HepG2 (cell line): ENCODE data around the gene CYP4F2. TPM values are rescaled to one million over a fixed set of nuclear protein-coding genes. Genes with fewer than 3 reads are reported as not detected.

Experiments used
- ATAC-seq: fragments of 200-7000 bp; cut with Tn5 transposase; 3 replicates; pipeline ENCODE4 v1.9.1; 2020; ENCODE audit warnings: mild to moderate bottlenecking, moderate library complexity
- BruUV-seq: library from RNA; stranded (reverse); fragments of 400-500 nt; replicated peaks from 2 replicates; lab custom pipeline; 2021; lab: Mats Ljungman, UMichigan
- CTCF ChIA-PET: fragments of 300-600 bp; formaldehyde crosslinking; extraction: SDS; loops from one replicate; lab custom pipeline; 2021; ENCODE audit warnings: low total read pairs, inconsistent platforms, low intra/inter-chr PET ratio; lab: Yijun Ruan, JAX
- POLR2A ChIA-PET: fragments of 350-600 bp; sonication (Branson Sonifier 250); formaldehyde crosslinking; loops from one replicate; lab custom pipeline; 2020; ENCODE audit warnings: antibody characterized with exemption, inconsistent platforms; lab: Yijun Ruan, JAX
- DNase-seq: peaks from one replicate; pipeline ENCODE4 v3.0.0-alpha.2; 2015; ENCODE audit warnings: low spot score
- FAIRE-seq: peaks from 3 replicates; lab custom pipeline; 2011; peaks lifted over from hg19 to GRCh38; lab: Jason Lieb, UNC
- H2AFZ ChIP-seq: one replicate; pipeline ENCODE4 v1.6.1; 2011; ENCODE audit warnings: low read length, inconsistent platforms
- H3K27ac ChIP-seq: fragments of 300-600 bp; 3 replicates; pipeline ENCODE4 v1.8.0; 2011; ENCODE audit warnings: mixed run types, mild to moderate bottlenecking, mixed read lengths, low read length, inconsistent platforms; ENCODE audit not compliant: insufficient read depth; ENCODE audit errors: extremely low read length
- H3K27me3 ChIP-seq, 2 experiments: fragments of 200-600 bp in 1 of 2; 2 replicates in 1 of 2; 3 replicates in 1 of 2; pipeline versions ENCODE4 v1.6.0 to v1.8.0; 2011; ENCODE audit warnings: low read length in 2 of 2, mild to moderate bottlenecking in 2 of 2, moderate library complexity in 2 of 2, inconsistent platforms in 1 of 2; ENCODE audit not compliant: insufficient read depth in 2 of 2, control insufficient read depth in 1 of 2
- H3K36me3 ChIP-seq, 2 experiments: fragments of 200-600 bp in 1 of 2; replicated peaks in 1 of 2; 2 replicates in 1 of 2; 3 replicates in 1 of 2; pipeline versions ENCODE4 v1.5.1 to v1.8.0; 2011; ENCODE audit warnings: low read length in 2 of 2, inconsistent platforms in 1 of 2; ENCODE audit not compliant: insufficient read depth in 2 of 2, control insufficient read depth in 1 of 2
- H3K4me1 ChIP-seq: 2 replicates; pipeline ENCODE4 v1.5.1; 2012; ENCODE audit warnings: low read length, inconsistent platforms; ENCODE audit not compliant: insufficient read depth
- H3K4me2 ChIP-seq: 2 replicates; pipeline ENCODE4 v1.6.0; 2011; ENCODE audit warnings: low read depth, low read length, inconsistent platforms
- H3K4me3 ChIP-seq, 3 experiments: fragments of 200-600 bp in 1 of 3; sonication (generic), shearing (Covaris generic) in 1 of 3; replicated peaks in 1 of 3; 2 replicates each; pipeline ENCODE4 v1.5.1; 2011 to 2016; ENCODE audit warnings: low read length in 3 of 3, inconsistent platforms in 2 of 3, low read depth in 2 of 3, mild to moderate bottlenecking in 2 of 3, control low read depth in 1 of 3, mixed read lengths in 1 of 3; ENCODE audit not compliant: insufficient read depth in 1 of 3
- H3K79me2 ChIP-seq: one replicate; pipeline ENCODE4 v1.6.1; 2011; ENCODE audit warnings: low read length, inconsistent platforms; ENCODE audit not compliant: insufficient read depth
- H3K9ac ChIP-seq: 2 replicates; pipeline ENCODE4 v1.6.0; 2011; ENCODE audit warnings: mild to moderate bottlenecking, low read depth, low read length, inconsistent platforms; ENCODE audit not compliant: insufficient read depth
- H3K9me3 ChIP-seq: 2 replicates; pipeline ENCODE4 v1.5.1; 2012; ENCODE audit warnings: mild to moderate bottlenecking, low read length
- H4K20me1 ChIP-seq: 2 replicates; pipeline ENCODE4 v1.6.0; 2011; ENCODE audit warnings: inconsistent platforms, mild to moderate bottlenecking, low read length, moderate library complexity; ENCODE audit not compliant: insufficient read depth
- AFF4 ChIP-seq: sonication (generic); formaldehyde crosslinking; IDR thresholded peaks from 2 replicates; pipeline ENCODE4 v1.4.0; 2020; ENCODE audit warnings: missing genetic modification reagents
- JUN ChIP-seq: sonication (generic); formaldehyde crosslinking; IDR thresholded peaks from 2 replicates; pipeline ENCODE4 v1.4.0; 2020; ENCODE audit warnings: mild to moderate bottlenecking, missing genetic modification reagents
- MED1 ChIP-seq: sonication (generic); formaldehyde crosslinking; IDR thresholded peaks from 2 replicates; pipeline ENCODE4 v1.4.0; 2020; ENCODE audit warnings: missing genetic modification reagents
- NFAT5 ChIP-seq: sonication (generic); formaldehyde crosslinking; IDR thresholded peaks from 2 replicates; pipeline ENCODE4 v1.4.0; 2020; ENCODE audit warnings: missing genetic modification reagents
- PAWR ChIP-seq: sonication (generic); formaldehyde crosslinking; IDR thresholded peaks from 2 replicates; pipeline ENCODE4 v1.4.0; 2020; ENCODE audit warnings: missing genetic modification reagents, mild to moderate bottlenecking, borderline replicate concordance
- PRPF4 ChIP-seq: fragments of 200-400 bp; formaldehyde crosslinking; IDR thresholded peaks from 2 replicates; pipeline ENCODE4 v1.6.1; 2016; ENCODE audit warnings: low read length, low read depth; ENCODE audit not compliant: poor library complexity, severe bottlenecking
- RCOR2 ChIP-seq: IDR thresholded peaks from 2 replicates; pipeline ENCODE4 v1.6.1; 2016; ENCODE audit warnings: missing biosample characterization, missing genetic modification reagents
- TGIF2 ChIP-seq: IDR thresholded peaks from 2 replicates; pipeline ENCODE4 v1.6.1; 2016; ENCODE audit warnings: control low read depth, missing compliant biosample characterization
- TRIM24 ChIP-seq: sonication (generic); formaldehyde crosslinking; IDR thresholded peaks from 2 replicates; pipeline ENCODE4 v1.8.0; 2022; ENCODE audit warnings: mild to moderate bottlenecking, missing genetic modification reagents
- UBTF ChIP-seq: sonication (generic); formaldehyde crosslinking; IDR thresholded peaks from 2 replicates; pipeline ENCODE4 v1.4.0; 2020; ENCODE audit warnings: mild to moderate bottlenecking, missing genetic modification reagents
- ZNF274 ChIP-seq: sonication (generic); formaldehyde crosslinking; IDR thresholded peaks from 2 replicates; pipeline ENCODE4 v1.5.1; 2020; ENCODE audit warnings: mild to moderate bottlenecking, missing genetic modification reagents
- ZNF562 ChIP-seq: sonication (generic); formaldehyde crosslinking; IDR thresholded peaks from 2 replicates; pipeline ENCODE4 v1.8.0; 2022; ENCODE audit warnings: missing genetic modification reagents, borderline replicate concordance
- ZNF572 ChIP-seq: sonication (generic); formaldehyde crosslinking; IDR thresholded peaks from 2 replicates; pipeline ENCODE4 v1.5.1; 2020; ENCODE audit warnings: mild to moderate bottlenecking, missing genetic modification reagents
- ZSCAN20 ChIP-seq: sonication (generic); formaldehyde crosslinking; IDR thresholded peaks from 2 replicates; pipeline ENCODE4 v1.4.0; 2020; ENCODE audit warnings: missing genetic modification reagents, mild to moderate bottlenecking, borderline replicate concordance
- WGBS: methylation state at CpG from one replicate; pipeline ENCODE4 v1.1.6; 2017; ENCODE audit warnings: low lambda C conversion rate; 5-methylcytosine and 5-hydroxymethylcytosine counted together
- in situ Hi-C: cut with HindIII; loops from 2 replicates; pipeline ENCODE4 v1.10.0; 2017; ENCODE audit warnings: low pct_unique_long_range_greater_than_20kb; ENCODE audit not compliant: extremely low pct_ligation_motif_present
- intact Hi-C: fragments of 100-400 bp; cut with micrococcal nuclease; formaldehyde crosslinking; loops from one replicate; pipeline ENCODE4 v1.10.0; 2022; ENCODE audit not compliant: unreplicated experiment
- polyA plus RNA-seq, 8 experiments: library from polyadenylated mRNA; depleted of rRNA in 3 of 8; stranded (reverse) in 7 of 8; unstranded in 1 of 8; fragments of >200 nt; fragmentation: Illumina TruSeq in 4 of 8; extraction: Trizol in 4 of 8; gene quantifications; 2 replicates each; pipeline versions ENCODE4 v1.2.1 to v1.2.3, GENCODE V29; 2011 to 2016; ENCODE audit warnings: low read depth in 4 of 8, missing spikeins in 1 of 8, mixed read lengths in 1 of 8; ENCODE audit not compliant: insufficient read depth in 1 of 8
- total RNA-seq, 5 experiments: library from RNA; depleted of rRNA; stranded (reverse); fragments of >200 nt; fragmentation: Illumina TruSeq; extraction: Trizol; gene quantifications; 2 replicates each; pipeline ENCODE4 v1.2.3, GENCODE V29; 2016; ENCODE audit warnings: low read depth in 1 of 5

Gene CYP4F2
- total and polyA plus RNA-seq, 2 of the 13 experiments (the other 11 are each of a cell fraction or from before 2014, with no cell fraction given): 3.7 to 3.9 TPM

- no peak for DNase-seq
- no peak for ATAC-seq
- no peak overlapping the region for H2AFZ ChIP-seq
- no peaks in the 10 kb centered on the region for H3K9me3 ChIP-seq
- H3K36me3 ChIP-seq: no peaks in the 10 kb centered on the region
- no peaks in the 10 kb centered on the region for H3K27me3 ChIP-seq
- H3K79me2 ChIP-seq: no peaks in the 10 kb centered on the region
- H3K9ac ChIP-seq: no peak overlapping the region
- no peak overlapping the region for H3K4me2 ChIP-seq
- in situ Hi-C loops (no loop called here), intact Hi-C loops (no loop called here)
- 9% methylated on average over 4 of the region's 4 CpGs for WGBS
- CTCF ChIA-PET: no interaction called here
- H3K27ac ChIP-seq: no peak overlapping the region
- no peaks in the 10 kb centered on the region for H3K4me1 ChIP-seq
- FAIRE-seq: no peak
- H4K20me1 ChIP-seq: no peaks in the 10 kb centered on the region
- POLR2A ChIA-PET: no interaction called here
- no TSS peak for BruUV-seq
- H3K4me3 ChIP-seq: no peak overlapping the region
- TF ChIP-seq MED1 (no peak), UBTF (CRISPR knock-in tag) (no peak), ZNF562 (CRISPR knock-in tag) (no peak), PRPF4 (no peak), PAWR (CRISPR knock-in tag) (no peak), ZNF572 (CRISPR knock-in tag) (no peak), TRIM24 (no peak), ZNF274 (CRISPR knock-in tag) (no peak), TGIF2 (no peak), AFF4 (CRISPR knock-in tag) (no peak), NFAT5 (CRISPR knock-in tag) (no peak), RCOR2 (CRISPR knock-in tag) (no peak), JUN (CRISPR knock-in tag) (no peak), ZSCAN20 (CRISPR knock-in tag) (no peak)
Measured at GRCh38 chr19:15874821-15875474, 22.9 kb downstream of the CYP4F2 start.
